Measurements from ENCODE around the gene LRRC7.

The LRRC7 gene

DNA sequence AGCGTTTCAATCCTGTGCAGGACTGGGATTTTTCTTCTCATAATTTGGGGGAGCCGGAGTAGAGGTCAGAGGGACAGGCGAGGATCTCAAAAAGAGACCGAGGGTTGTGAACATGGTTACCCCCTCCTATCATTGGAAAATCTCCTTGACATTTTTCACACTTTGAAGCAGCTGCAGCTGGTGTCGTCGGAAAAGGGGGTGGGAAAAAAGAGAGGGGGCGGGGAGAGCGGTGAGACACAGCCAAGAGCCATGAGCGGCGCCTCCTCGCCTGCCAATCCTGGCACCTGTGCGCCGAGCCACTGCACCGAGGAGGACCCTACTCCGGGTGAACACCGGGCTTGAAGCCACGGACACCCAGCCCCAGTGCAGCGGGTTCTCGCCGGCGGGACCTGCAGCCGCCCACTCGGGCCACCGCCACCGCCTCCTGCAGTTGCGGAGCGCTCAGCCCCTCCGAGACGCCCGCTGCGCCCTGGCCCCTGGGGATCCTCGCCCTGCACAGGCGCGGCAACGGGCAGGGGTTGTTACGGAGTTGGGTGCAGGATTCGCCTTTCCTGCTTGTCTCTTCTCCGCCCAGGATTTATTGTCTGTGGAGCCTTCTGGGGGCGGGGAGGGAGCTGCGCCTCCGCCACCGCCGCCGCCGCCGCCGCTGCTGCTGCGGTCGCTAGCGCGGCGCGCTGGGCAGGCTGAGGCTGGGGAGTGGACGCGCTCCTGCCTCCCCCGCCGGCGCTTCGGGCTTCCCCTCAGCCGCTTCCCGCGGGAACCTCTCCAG lies at the start of gene LRRC7:
Gene LRRC7 (plus strand): TSS at position 271 of the 769 bp plus-strand sequence. CDS start 718 bp downstream, outside the sequence.
- DNase-seq (ENCODE audit: low read depth): no peak
- peak within 1 kb of the TSS; percentile 50 for H3K4me3 ChIP-seq (ENCODE audit: low read length)
- TF ChIP-seq, protein P1, sequence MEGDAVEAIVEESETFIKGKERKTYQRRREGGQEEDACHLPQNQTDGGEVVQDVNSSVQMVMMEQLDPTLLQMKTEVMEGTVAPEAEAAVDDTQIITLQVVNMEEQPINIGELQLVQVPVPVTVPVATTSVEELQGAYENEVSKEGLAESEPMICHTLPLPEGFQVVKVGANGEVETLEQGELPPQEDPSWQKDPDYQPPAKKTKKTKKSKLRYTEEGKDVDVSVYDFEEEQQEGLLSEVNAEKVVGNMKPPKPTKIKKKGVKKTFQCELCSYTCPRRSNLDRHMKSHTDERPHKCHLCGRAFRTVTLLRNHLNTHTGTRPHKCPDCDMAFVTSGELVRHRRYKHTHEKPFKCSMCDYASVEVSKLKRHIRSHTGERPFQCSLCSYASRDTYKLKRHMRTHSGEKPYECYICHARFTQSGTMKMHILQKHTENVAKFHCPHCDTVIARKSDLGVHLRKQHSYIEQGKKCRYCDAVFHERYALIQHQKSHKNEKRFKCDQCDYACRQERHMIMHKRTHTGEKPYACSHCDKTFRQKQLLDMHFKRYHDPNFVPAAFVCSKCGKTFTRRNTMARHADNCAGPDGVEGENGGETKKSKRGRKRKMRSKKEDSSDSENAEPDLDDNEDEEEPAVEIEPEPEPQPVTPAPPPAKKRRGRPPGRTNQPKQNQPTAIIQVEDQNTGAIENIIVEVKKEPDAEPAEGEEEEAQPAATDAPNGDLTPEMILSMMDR (conservative IDR thresholded peaks at IDR 0.05; ENCODE audit: low read depth, low read length): no peak

DNA sequence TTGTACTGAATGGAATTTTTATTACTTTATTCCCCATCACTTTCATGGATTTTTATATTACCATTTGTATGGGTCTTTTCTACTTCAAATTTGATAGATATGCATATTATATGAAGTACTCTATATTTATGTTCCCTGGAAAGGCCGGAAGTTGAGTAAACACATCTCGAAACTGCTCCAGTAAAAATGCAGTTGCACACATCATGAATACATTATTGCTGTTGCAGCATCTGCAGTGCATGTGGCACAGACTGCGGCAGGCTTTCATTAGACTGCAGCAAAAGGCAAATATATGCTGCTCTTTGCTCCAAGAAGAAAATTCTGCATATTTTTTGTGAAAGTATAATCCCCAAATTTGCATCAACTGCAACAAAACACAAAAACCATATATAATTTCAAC lies 48.7 kb upstream of the LRRC7 start:
- DNase-seq (ENCODE audit: low read depth): no peak
- TF ChIP-seq, protein P1 (conservative IDR thresholded peaks at IDR 0.05; ENCODE audit: low read depth, low read length): no peak
- H3K4me3 ChIP-seq (ENCODE audit: low read length): no peak overlapping the region

DNA sequence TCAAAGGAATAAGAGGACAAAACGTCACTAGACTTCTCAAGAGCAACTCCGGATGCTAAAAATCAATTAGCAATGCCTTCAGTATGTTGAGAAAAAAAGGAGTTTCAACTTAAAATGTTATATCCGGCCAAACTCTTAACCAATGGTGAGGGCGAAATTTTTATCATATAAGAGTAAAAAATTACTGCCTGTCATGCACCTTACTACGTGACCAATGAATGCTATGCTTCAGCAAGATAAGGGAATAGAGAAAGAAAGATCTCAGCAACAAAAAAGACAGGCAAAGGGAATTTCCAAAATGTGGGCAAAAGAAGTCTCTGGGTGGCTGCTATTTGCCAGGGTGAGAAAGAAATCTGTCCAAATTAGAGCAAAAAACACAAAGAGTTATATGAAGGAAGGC lies 47.4 kb upstream of the LRRC7 start:
- TF ChIP-seq, protein P1 (conservative IDR thresholded peaks at IDR 0.05; ENCODE audit: low read depth, low read length): no peak
- H3K4me3 ChIP-seq (ENCODE audit: low read length): no peak overlapping the region
- DNase-seq (ENCODE audit: low read depth): no peak

DNA sequence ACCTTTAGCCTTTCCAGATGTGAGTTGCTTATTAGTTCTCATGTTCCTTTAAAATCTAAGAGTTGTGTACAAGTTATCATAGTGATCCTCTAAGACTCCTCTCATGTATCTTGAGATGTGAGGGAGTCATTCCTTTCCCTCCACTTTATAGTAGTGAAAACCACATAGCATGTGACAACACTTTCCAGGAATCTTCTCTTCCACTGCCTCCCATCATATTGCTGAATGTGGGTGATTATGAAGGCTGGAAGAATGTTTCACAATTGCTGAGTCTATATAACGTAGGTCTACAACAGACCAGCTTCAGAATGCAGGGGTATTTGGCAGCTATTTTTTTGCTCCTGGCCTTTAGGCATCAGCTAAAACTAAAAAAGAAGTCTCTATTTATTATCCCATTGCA lies 44.7 kb upstream of the LRRC7 start:
- DNase-seq (ENCODE audit: low read depth): no peak

DNA sequence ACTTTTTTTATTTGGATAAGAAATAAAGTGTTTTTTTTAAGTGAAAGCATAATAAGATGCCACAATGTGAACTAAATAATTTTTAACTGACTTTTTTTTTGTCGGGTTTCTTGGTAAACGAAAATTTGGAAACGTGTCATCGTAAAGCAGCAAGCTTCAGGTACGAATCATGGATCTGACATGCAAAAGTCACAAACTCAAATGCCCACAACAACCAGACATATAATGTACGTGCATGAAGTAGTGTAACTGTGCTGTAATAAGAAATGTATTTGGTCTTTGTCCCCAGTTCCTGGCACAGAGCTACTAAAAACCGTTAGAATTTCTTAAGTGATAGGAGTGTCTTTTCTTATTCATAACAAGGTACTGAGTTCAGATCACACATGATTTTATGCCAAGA lies 44.3 kb upstream of the LRRC7 start:
- no peak for DNase-seq (ENCODE audit: low read depth)
- TF ChIP-seq, protein P1 (conservative IDR thresholded peaks at IDR 0.05; ENCODE audit: low read depth, low read length): no peak

More for the DNA sequence above, 44.7 kb upstream of the LRRC7 start:
- TF ChIP-seq, protein P1 (conservative IDR thresholded peaks at IDR 0.05; ENCODE audit: low read depth, low read length): no peak
- no peak overlapping the region for H3K4me3 ChIP-seq (ENCODE audit: low read length)

DNA sequence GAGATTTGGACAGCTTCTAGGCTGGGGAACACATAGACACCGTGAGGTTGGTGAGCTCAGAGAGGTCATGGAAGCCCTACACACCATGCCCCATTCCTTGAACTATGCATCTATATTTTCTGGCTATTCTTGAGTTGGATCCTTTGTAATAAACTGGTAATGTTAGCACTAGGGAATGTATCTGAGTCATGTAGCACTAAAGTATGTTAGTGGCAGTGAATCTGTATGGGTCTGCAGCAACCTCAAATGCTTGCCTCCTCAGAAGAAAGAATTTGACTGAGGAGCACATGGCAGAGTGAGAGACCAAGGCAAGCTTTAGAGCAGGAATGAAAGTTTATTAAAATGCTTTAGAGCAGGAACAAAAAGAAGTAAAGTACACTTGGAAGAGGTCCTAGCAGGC lies 43.7 kb upstream of the LRRC7 start:
- no peak overlapping the region for H3K4me3 ChIP-seq (ENCODE audit: low read length)
- TF ChIP-seq, protein P1 (conservative IDR thresholded peaks at IDR 0.05; ENCODE audit: low read depth, low read length): no peak
- DNase-seq (ENCODE audit: low read depth): no peak

More for the DNA sequence above, 44.3 kb upstream of the LRRC7 start:
- H3K4me3 ChIP-seq (ENCODE audit: low read length): no peak overlapping the region

DNA sequence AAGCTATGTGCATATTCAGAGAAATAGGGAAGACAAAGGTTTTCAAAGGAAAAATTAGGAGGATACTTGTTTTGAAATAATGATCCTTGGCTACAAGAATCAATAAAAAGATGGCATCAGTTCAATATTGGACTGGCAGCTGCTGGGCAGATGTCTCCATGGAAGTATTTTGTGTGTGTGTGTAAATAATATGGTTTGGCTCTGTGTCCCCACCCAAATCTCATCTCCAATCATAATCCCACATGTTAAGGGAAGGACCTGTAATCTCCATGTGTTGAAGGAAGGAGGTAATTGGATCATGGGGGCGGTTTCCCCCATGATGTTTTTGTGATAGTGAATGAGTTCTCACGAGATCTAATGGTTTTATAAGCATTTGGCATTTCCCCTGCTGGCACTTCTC lies 40.4 kb upstream of the LRRC7 start:
- DNase-seq (ENCODE audit: low read depth): no peak
- TF ChIP-seq, protein P1 (conservative IDR thresholded peaks at IDR 0.05; ENCODE audit: low read depth, low read length): no peak
- H3K4me3 ChIP-seq (ENCODE audit: low read length): no peak overlapping the region
